Heart left ventricle (tissue), 16 donors: ENCODE measurements around the gene HEBP2. TPM values are rescaled to one million over a fixed set of nuclear protein-coding genes. Genes with fewer than 3 reads are reported as not detected.

ENCODE experiments used
- ATAC-seq, 4 donors: fragments of 200-7000 bp; cut with Tn5 transposase; one replicate each; pipeline ENCODE4 v1.9.1; 2020 to 2022; ENCODE audit warnings: moderate library complexity in 4 of 4, mild to moderate bottlenecking in 3 of 4, moderate number of reproducible peaks in 1 of 4
- DNase-seq, 5 donors: peaks; one replicate each; pipeline ENCODE4 v3.0.0-alpha.2; 2020
- H3K27ac ChIP-seq, 12 donors: fragments of 200-600 bp; sonication (generic) in 4 of 12; one replicate each; pipeline versions ENCODE4 v1.5.0 to v1.8.0; 2016 to 2022; ENCODE audit warnings: mild to moderate bottlenecking in 2 of 12
- H3K27me3 ChIP-seq, 9 donors: fragments of 200-600 bp; sonication (generic) in 2 of 9; one replicate each; pipeline versions ENCODE4 v1.5.1 to v1.8.0; 2016 to 2022; ENCODE audit warnings: mild to moderate bottlenecking in 3 of 9
- H3K36me3 ChIP-seq, 9 donors: fragments of 200-600 bp; sonication (generic) in 2 of 9; one replicate each; pipeline versions ENCODE4 v1.5.0 to v1.8.0; 2018 to 2022; ENCODE audit warnings: mild to moderate bottlenecking in 2 of 9
- H3K4me1 ChIP-seq, 12 donors: fragments of 200-600 bp; sonication (generic) in 4 of 12; one replicate each; pipeline versions ENCODE4 v1.5.0 to v1.8.0; 2016 to 2022; ENCODE audit warnings: mild to moderate bottlenecking in 3 of 12
- H3K4me3 ChIP-seq, 12 donors: fragments of 200-600 bp; sonication (generic) in 4 of 12; one replicate each; pipeline versions ENCODE4 v1.5.0 to v1.8.0; 2017 to 2022; ENCODE audit warnings: mild to moderate bottlenecking in 9 of 12, moderate library complexity in 4 of 12
- H3K9me3 ChIP-seq, 12 donors: fragments of 200-600 bp; sonication (generic) in 4 of 12; one replicate each; pipeline versions ENCODE4 v1.5.0 to v1.8.0; 2016 to 2022; ENCODE audit warnings: mild to moderate bottlenecking in 1 of 12
- CTCF ChIP-seq, 12 donors: fragments of 200-600 bp; sonication (generic) in 4 of 12; IDR thresholded peaks; one replicate each; pipeline versions ENCODE4 v1.5.0 to v1.8.0; 2018 to 2022; ENCODE audit warnings: antibody characterized with exemption in 12 of 12, mild to moderate bottlenecking in 5 of 12
- POLR2A ChIP-seq, 2 donors: fragments of 450-650 bp; IDR thresholded peaks; one replicate each; pipeline ENCODE4 v1.6.1; 2017; ENCODE audit warnings: antibody characterized with exemption in 2 of 2, mild to moderate bottlenecking in 2 of 2, moderate library complexity in 2 of 2
- WGBS, 4 donors: extraction: QIAGEN DNeasy Blood & Tissue Kit in 2 of 4; methylation state at CpG; one replicate each; pipeline versions ENCODE4 v1.1.5 to v1.1.7; 2013 to 2018; 5-methylcytosine and 5-hydroxymethylcytosine counted together
- intact Hi-C, 10 donors: fragments of 100-400 bp; cut with DNase I; formaldehyde crosslinking; loops; one replicate each; pipeline versions ENCODE4 v1.11.1 to v1.14.2; 2022
- polyA plus RNA-seq, 2 donors: library from polyadenylated mRNA; stranded (reverse); fragments of 200-250 nt; gene quantifications; one replicate each; pipeline ENCODE4 v1.2.3, GENCODE V29; 2013
- total RNA-seq, 9 donors: library from RNA; depleted of rRNA in 2 of 9; stranded (reverse); fragments of >200 nt in 2 of 9; fragmentation: NEBNext Ultra II Directional in 3 of 9; extraction: Animal tissue kit (Norgen Biotek cat#: 25700) in 3 of 9; gene quantifications; one replicate each; pipeline versions ENCODE4 v1.1.0 to v1.2.4, GENCODE V29; 2016 to 2023
- donor health status: ischemic (EF 13 %, LVEDD 7.1; RV severe dilation, severe dysfunction).
- donor health status: healthy with polysubstance abuse.
- donor health status: DM: no; HTN: yes; CAD: no.
- donor health status: DM: no; HTN: no; CAD: no.
- donor health status: ischemic (EF 25% LVEDD 6.9; RV normal size, moderate dysfunction).
- donor health status: ischemic (EF 25% LVEDD 5.7; RV mildly dilated, moderate dysfunction).
- donor health status: healthy.
- donor health status: DM: yes; HTN: yes; CAD: no.
- donor health status: ischemic (EF 35%, LVEDD 5.7; RV mildly dilated, moderate dysfunction).
- donor health status: nonischemic (EF 11% LVEDD 7.7; RV severe dilation, severe dysfunction).
- donor health status: DM: yes; HTN: yes; CAD: no.
- donor health status: PGD.
- donor health status: ischemic (EF 29% LVEDD 5.4; RV normal size, mild dysfunction).
- donor health status: nonischemic (EF 23%, LVEDD 6.1; RV moderate dilation, normal function).

HEBP2 gene
- total and polyA plus RNA-seq, 11 donors = 20.3 to 110 (median 90.2) TPM

DNA sequence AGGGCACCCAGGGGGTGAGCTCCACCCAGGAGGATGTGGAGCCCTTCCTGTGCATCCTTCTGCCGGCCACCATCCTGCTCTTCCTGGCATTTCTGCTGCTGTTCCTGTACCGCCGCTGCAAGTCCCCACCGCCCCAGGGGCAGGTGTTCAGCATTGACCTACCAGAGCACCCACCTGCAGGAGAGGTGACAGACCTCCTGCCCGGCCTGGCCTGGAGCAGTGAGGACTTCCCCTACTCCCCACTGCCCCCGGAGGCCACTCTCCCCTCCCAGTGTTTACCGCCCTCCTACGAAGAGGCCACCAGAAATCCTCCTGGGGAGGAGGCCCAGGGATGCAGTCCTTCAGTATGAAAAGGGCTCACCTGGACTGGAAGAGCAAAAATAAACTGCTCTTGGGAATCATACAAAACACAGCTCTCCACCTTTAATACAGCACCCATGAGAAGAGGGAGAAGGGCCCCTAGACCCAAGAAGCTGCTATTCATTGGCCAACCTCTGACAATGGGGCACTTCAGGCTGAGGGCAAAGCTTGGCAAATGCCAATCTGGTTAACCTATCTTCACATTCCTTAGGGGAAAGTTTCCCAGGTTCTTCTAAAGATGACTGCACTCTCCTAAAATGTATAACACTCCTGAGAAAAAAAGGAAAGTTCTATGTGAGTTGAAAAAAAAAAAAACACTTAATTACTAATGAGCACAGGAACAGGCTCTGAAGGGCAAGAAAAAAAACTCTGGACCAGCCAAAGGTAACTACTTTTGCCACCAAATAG is 21.3 kb upstream of the HEBP2 start:
- DNase-seq (no peak), ATAC-seq (no peak)
- Histone ChIP-seq H3K27ac (no peak overlapping the region), H3K4me1 (no peaks in the 10 kb centered on the region), H3K27me3 (no peaks in the 10 kb centered on the region), H3K36me3 (no peaks in the 10 kb centered on the region), H3K9me3 (no peaks in the 10 kb centered on the region), H3K4me3 (no peak overlapping the region)
- WGBS, 4 donors = 75 to 87% (median 79%) methylated on average over 7 to 8 of the region's 8 CpGs
- TF ChIP-seq POLR2A (IDR thresholded peaks at IDR 0.05) = no peak
- TF ChIP-seq CTCF (IDR thresholded peaks at IDR 0.05) = no peak
- intact Hi-C loops = no loop called here

- peak in 1 of 4 donors; percentile 15 for ATAC-seq
- intact Hi-C loops = no loop called here
- Histone ChIP-seq H3K9me3 (no peaks in the 10 kb centered on the region), H3K36me3 (no peaks in the 10 kb centered on the region), H3K27me3 (no peaks in the 10 kb centered on the region), H3K27ac (no peak overlapping the region), H3K4me1 (no peaks in the 10 kb centered on the region), H3K4me3 (no peak overlapping the region)
- TF ChIP-seq POLR2A (IDR thresholded peaks at IDR 0.05) (no peak), CTCF (IDR thresholded peaks at IDR 0.05) (no peak)
- WGBS, 4 donors = 82 to 85% (median 82%) methylated on average over 3 of the region's 3 CpGs
- DNase-seq = no peak
Measured at GRCh38 chr6:138383776-138384175, 20.2 kb upstream of the HEBP2 start.

- no peak for TF ChIP-seq POLR2A (IDR thresholded peaks at IDR 0.05)
- TF ChIP-seq CTCF (IDR thresholded peaks at IDR 0.05) = no peak
- Histone ChIP-seq H3K27me3 (no peaks in the 10 kb centered on the region), H3K9me3 (no peaks in the 10 kb centered on the region), H3K4me1 (no peaks in the 10 kb centered on the region), H3K4me3 (no peak overlapping the region), H3K36me3 (no peaks in the 10 kb centered on the region), H3K27ac (no peak overlapping the region)
- WGBS, 4 donors = 94 to 98% (median 97%) methylated on average over 3 of the region's 3 CpGs
- intact Hi-C loops = no loop called here
- ATAC-seq = no peak
- DNase-seq = no peak
Measured at GRCh38 chr6:138386897-138387296, 17.1 kb upstream of the HEBP2 start.

DNA sequence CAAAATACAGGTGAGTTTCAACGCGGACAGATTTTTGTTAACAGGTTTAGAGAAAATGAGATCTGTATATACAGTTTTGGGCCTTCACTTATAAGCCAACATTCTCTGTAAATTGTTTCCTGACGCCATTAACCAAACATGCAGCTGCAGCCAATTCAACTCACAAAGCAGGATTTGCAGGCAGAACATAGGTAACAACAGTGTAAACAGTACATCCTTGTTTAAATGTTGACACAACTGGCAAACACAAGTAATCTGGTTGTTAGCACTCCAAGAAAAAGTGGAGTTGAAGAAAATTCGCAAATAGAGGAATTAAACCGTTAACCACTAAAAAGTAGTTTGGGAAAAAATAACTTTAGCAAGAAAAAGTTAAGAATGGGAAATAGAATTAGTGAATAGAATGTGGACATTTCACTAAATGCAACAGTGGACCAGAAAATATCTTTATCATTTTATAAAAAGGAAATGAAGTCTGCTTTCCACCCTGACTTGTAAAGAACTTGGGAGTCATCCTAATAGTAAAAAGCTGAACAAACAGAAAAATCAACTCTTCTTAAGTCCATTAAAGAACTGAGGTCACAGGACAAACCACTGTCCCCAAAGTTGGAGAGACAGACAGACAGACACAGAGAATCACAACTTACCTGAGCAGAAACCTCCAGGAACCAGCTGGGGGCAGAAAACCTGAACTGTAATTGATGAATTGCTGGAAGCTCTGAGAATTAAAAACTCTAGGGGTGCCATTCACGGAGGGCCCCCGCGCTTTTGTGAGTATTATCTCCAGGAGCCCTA is 16.2 kb upstream of the HEBP2 start:
- ATAC-seq = no peak
- H3K27me3 ChIP-seq = no peaks in the 10 kb centered on the region
- H3K4me1 ChIP-seq = no peaks in the 10 kb centered on the region
- H3K36me3 ChIP-seq = no peaks in the 10 kb centered on the region
- no peaks in the 10 kb centered on the region for H3K9me3 ChIP-seq
- H3K4me3 ChIP-seq = no peak overlapping the region
- no peak for TF ChIP-seq POLR2A (IDR thresholded peaks at IDR 0.05)
- TF ChIP-seq CTCF (IDR thresholded peaks at IDR 0.05) = no peak
- intact Hi-C loops = no loop called here
- DNase-seq = no peak
- WGBS, 4 donors = 91 to 94% (median 93%) methylated on average over 8 of the region's 8 CpGs
- H3K27ac ChIP-seq = no peak overlapping the region
